GM19468 (cell line): ENCODE measurements around the gene PTGS1.

ENCODE experiments used
- ATAC-seq: cut with Tn5 transposase; IDR thresholded peaks from one replicate; pipeline ENCODE4 v1.9.1; 2021; ENCODE audit warnings: mild to moderate bottlenecking, moderate library complexity, moderate number of reproducible peaks; ENCODE audit not compliant: unreplicated experiment; ENCODE audit errors: extremely low read depth

PTGS1 gene

GRCh38 chr9:122371846-122372245 lies 1.0 kb downstream of the PTGS1 start:
- no peak for ATAC-seq

DNA sequence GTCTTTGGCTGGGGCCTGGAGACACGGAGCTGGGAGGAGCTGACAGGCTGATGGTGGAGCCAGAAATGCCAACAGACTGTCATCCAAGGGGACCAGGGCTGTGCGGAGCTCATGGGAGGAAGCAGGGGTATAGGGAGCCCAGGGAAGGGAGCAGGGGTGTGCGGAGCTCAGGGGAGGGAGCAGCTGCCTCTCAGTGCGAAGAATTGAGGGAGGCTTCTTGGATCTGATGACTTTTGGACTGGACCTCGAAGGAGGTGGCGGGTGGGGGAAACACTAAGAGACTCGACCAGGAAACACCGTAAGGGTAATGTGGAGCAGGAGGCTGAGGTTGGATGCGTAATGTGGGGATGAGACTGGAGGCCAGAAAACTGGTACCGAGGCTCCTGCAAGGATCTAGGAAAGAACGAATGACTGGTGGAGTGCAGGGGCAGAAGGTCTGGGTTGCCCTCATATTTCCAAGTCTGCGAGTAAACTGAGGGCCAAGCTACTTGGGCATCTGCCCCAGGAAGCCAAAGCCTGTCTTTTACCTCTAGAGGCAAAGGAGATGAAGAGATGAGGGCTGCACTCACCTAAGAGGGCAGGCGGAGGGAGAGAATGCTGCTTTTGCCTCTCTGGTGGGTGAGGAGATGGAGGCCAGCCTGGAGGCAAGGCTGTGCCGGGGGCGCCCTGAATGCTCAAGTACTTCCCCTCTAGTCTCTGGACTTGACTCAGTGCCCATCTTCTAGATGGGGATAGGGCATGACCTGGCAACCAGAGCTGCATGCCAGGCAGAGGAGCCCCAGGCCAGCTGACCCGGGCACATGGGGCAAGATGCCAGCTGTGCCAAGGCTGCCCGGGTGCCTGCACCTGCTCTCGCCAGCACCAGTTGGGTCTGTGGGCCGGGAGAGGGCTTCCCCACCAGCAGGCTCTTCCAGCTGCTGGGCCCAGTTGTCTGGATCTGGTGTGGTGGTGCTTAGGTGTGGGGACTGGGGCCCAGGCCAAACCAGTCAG lies 2.3 kb downstream of the PTGS1 start:
- no peak for ATAC-seq

- ATAC-seq: no peak
Observed at GRCh38 chr9:122374885-122375420, 4.1 kb downstream of the PTGS1 start.

- no peak for ATAC-seq
Observed at GRCh38 chr9:122376796-122377195, 6.0 kb downstream of the PTGS1 start.

DNA sequence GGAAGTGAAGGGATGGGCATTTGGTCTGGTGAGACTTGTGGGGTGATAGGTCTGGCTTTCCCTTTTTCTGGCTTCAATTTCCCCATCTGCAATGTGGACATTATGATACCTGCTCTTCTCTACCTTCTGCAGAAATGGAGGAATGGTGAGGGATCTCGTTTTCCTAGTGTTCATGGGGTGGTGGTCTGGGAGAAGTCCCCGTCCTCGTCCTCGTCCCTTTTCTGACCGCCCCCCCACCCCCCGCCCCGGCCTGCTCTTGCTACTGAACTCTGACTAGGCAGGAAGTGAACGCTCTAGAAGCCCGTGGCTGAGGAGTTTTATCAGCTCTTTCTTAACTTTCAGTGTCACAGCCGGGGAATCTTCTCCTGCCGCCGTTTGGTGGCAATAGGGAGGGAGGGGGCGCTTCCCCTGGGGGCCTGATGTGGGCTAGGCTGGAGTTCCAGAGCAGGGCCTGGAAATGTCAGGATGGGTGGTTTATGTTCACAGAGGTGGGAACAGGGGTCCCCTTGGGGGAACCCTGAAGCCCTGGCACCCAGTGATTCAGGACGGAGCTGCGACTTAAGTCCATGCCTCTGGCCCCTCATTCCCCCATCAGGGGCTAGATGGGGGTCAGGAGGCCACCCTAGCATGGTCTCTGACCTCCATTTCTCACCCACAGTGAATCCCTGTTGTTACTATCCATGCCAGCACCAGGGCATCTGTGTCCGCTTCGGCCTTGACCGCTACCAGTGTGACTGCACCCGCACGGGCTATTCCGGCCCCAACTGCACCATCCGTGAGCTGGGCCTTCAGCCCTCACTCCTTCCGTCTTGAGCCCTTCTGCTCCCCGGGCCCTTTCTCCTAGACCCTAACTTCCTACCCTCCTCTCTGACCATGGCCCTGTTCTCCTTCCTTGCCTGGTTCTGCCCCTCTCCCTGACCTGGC lies 6.7 kb downstream of the PTGS1 start:
- ATAC-seq: no peak

DNA sequence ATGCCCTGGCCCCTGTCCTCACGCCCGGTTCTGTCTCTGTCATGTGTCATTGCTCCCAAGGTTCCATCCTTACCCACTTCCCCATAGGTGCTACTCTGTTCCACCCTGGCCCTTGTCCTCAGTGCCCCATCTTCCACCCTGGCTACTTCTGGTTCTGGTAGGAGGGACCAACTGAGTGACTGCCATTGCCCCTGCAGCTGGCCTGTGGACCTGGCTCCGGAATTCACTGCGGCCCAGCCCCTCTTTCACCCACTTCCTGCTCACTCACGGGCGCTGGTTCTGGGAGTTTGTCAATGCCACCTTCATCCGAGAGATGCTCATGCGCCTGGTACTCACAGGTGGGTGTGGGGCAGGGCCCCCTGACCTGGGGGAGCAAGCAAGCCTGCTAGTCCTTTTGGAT lies 7.4 kb downstream of the PTGS1 start:
- ATAC-seq: no peak

GRCh38 chr9:122379340-122379739 lies 8.5 kb downstream of the PTGS1 start:
- ATAC-seq: no peak

DNA sequence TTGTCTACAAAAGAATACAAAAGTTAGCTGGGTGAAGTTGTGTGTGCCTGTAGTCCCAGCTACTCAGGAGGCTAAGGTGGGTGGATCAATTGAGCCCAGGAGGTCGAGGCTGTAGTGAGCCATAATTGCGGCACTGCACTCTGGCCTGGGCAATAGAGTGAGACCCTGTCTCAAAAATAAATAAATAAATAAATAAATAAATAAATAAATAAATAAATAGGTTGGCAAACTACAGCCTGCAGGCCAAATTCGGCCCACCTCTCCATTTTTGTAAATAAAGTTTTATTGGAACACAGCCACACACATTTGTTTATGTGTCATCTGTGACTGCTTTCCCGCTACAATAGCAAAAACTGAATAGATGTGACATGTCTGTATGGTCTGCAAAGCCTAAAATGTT lies 9.5 kb downstream of the PTGS1 start:
- no peak for ATAC-seq

DNA sequence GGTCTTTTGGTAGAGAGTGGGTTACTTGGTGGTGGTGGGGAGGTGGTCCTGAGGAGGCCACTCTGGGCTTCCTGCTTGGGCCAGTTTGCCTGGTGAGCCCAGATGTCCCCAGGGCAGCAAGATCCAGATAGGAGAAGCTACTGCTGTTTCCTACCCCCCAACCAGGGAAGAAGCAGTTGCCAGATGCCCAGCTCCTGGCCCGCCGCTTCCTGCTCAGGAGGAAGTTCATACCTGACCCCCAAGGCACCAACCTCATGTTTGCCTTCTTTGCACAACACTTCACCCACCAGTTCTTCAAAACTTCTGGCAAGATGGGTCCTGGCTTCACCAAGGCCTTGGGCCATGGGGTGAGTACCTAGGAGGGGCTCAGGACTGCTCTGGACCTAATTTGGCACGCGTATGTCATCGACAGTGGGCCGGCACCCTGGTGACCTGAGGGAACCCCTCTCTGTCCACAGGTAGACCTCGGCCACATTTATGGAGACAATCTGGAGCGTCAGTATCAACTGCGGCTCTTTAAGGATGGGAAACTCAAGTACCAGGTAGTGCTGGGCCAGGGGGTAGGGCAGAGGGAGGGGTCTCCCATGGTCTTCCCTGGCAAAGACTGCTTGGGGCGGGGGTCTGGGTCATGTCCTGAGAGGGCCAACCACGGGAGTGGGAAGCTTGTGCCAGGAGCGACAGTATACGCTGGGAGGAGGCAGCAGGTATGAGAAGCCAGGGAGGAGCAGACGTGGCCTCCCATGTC lies 10.6 kb downstream of the PTGS1 start:
- ATAC-seq: no peak

DNA sequence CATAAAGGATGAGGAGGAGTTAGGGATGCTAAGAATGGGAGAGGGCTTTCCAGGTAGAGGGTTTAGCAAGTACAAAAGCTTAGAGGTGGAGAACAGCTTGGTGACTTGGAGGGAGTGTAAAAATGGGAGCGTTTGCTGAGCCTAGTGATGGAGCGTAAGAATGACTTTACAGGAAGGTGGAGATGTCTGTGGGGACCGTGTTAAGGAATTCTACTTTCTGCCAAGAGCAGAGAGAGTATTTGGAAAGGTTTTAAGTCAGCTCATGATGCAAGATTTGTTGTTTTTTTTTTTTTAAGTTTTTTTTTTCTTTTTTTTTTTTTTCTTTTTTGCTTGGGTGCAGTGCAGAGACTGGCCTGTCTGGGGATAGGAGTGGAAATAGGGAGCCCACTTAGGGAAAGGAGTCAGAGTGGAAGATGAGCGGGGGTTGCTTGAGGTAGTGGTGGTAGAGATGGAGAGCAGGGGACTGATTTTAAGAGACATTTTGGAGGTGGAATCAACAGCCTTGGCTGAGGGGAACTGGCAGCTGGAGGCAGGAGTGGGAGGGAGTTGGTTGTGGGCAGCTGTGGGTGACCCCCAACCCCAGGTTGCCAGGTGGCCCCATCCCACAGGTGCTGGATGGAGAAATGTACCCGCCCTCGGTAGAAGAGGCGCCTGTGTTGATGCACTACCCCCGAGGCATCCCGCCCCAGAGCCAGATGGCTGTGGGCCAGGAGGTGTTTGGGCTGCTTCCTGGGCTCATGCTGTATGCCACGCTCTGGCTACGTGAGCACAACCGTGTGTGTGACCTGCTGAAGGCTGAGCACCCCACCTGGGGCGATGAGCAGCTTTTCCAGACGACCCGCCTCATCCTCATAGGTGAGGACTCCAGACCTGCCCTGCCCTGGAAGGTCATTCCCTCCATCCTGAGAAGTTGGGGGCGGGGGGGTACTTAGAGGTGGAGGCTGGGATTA lies 12.4 kb downstream of the PTGS1 start:
- no peak for ATAC-seq

DNA sequence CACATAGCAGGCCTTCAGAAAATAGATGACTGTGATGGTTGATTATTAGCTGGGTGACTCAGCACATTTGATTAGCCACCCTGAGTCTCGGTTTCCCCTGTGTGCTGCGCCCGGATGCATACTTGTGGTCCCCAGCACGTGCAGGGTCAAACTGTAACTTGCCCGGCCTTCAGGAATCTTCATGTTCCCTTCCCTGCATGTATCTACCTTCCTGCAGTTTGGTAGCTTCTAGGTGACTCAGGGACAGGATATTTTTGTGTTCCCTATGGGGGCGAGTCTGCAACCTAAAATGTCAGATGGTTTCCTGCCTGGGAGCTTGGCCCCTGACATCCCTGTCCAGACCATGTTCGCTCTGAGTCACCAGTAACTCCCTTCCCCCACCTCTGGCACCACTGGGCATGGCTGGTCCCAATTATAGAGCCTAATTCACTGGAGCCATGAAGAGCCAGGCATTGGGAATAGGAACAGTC lies 13.2 kb downstream of the PTGS1 start:
- ATAC-seq: no peak

- ATAC-seq: no peak
Observed at GRCh38 chr9:122386311-122386872, 15.6 kb downstream of the PTGS1 start.

DNA sequence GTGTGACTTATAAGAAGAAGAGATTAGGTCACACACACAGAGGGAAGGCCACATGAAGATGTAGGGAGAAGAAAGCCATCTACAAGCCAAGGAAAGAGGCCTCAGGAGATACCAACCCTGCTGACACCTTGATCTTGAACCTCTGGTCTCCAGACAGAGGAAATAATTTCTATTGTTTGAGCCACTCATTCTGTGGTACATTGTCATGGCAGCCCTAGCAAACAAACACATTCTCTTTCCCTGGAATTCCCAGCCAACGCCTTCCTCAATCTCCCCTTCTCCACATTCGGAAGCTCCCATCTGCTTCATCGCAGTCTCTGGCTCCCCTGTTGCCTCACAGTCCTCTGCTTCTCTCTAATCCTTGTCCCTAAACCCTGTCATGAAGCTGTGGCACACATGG lies 16.7 kb downstream of the PTGS1 start:
- no peak for ATAC-seq

DNA sequence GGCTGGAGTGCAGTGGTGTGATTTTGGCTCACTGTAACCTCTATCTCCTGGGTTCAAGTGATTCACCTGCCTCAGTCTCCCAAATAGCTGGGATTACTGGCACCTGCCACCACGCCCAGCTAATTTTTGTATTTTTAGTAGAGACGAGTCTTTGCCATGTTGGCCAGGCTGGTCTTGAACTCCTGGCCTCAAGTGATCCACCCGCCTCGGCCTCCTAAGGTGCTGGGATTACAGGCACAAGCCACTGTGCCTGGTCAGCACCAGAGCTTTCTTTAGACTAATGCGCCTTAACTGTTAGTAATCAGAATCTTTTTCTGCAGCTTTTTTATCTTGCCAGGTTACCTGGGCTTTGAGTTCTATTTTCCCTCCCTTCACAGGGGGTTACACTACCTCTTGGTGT lies 18.4 kb downstream of the PTGS1 start:
- no peak for ATAC-seq

DNA sequence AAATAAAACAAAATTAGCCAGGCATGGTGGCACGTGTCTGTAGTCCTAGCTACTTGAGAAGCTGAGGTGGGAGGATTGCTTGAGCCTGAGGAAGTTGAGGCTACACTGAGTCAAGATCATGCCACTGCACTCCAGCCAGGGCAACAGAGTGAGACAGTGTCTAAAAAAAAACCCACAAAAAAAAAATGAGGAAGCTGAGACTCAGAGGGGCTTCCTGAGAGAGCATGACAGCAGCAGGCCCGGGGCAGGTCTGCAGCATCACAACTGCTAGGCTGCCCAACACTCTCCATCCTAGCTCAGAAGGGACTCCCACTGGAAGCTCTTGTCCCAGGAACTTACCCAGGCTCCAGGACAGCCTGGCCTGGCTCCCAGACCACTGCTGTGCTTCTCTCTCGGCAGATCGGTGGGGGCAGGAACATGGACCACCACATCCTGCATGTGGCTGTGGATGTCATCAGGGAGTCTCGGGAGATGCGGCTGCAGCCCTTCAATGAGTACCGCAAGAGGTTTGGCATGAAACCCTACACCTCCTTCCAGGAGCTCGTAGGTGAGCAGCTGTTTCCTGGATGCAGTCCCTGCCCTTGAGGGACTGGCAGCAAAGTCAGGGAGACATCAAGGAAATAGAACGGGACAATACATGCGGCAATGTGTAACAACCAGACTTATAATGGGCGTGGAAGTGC lies 19.1 kb downstream of the PTGS1 start:
- ATAC-seq: no peak

- no peak for ATAC-seq
Observed at GRCh38 chr9:122392284-122392683, 21.5 kb downstream of the PTGS1 start.

- ATAC-seq: no peak
Observed at GRCh38 chr9:122392714-122393113, 21.9 kb downstream of the PTGS1 start.
